HG03066 (cell line): ENCODE measurements around the gene TSPAN31.
"Not testable (repeated sequence)": the region's sequence is repeated elsewhere in the genome, so short reads cannot be mapped to it uniquely, and the experiment has no call there.

ENCODE experiments used
- ATAC-seq: cut with Tn5 transposase; IDR thresholded peaks from one replicate; pipeline ENCODE4 v1.9.1; 2021; ENCODE audit warnings: low read depth; ENCODE audit not compliant: unreplicated experiment

The TSPAN31 gene

DNA sequence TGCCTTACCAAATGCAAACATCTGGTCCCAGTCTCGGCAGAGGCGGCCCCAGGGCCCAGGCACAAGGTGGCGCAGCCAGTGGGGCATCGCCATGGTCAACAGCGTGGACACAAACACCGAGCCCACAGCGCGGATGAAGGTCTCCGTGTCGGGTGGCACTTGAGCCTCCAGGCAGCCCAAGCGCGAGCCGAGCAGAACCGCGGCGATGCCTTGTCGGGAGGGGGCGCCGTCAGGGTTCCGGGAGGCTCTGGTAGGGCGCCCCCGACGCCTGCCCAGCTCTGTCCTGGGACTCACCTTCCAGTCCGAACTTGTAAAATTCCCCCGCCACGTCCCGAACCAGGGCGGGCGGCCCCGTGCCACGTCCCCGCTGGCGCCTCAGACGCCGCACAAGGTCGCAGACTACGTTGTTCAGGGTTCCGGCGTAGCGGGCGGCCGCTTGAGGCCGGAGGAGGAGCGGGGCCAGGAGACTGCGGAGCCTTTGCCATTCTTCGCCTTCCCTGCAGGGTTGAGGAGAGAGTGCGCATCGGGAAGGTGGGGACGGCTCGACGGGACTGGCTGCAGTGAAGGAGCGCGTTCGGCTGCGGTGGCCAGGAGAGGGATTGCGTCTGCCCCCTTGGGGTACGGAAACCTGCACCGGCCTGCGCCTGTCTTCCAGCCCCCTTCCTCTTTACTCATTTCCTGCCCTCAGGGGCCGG, 20.3 kb downstream of the TSPAN31 start:
- ATAC-seq = peak; percentile 46

DNA sequence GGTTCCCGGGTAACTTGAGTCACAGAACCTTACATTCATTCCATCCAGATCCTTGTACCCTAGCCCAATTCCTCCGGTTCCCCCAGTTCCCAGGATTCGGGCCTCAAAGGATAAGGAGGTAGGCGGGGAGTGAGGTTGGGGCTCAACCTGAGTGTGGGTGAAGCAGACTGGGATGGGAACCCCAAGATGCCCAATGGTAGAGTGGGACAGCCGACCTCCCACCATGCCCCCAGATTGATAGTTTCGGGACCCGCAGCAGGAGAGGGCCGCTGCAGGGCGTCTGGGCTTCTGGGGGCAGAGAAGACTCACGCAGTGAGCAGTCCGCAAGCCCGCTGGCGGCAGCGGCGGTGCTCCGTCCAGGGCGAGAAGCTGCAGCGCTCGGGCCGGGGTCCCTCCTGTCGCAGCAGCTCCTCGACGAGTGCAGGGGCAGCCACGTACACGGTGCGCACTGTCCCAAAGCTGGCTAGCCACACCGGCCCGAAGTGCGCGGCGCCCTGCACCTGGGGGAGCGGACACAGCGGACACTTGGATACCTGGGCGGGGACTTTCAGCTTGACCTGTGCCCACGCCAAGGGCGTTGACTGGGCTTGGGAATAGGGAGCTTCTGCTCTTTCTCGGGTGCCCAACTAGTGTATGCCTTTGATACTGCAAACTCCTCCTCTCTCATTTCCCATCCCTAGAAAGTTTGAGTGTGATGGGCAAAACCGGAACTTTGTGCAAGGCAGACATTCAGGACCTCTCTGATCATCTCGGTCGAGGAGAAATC, 21.0 kb downstream of the TSPAN31 start:
- ATAC-seq = no peak

GRCh38 chr12:57766464-57767304, 21.8 kb downstream of the TSPAN31 start, which contains the start of gene CYP27B1:
CYP27B1 (minus strand) TSS chr12:57767078; CDS start chr12:57767041, 37 bp downstream.
- no peak for ATAC-seq

DNA sequence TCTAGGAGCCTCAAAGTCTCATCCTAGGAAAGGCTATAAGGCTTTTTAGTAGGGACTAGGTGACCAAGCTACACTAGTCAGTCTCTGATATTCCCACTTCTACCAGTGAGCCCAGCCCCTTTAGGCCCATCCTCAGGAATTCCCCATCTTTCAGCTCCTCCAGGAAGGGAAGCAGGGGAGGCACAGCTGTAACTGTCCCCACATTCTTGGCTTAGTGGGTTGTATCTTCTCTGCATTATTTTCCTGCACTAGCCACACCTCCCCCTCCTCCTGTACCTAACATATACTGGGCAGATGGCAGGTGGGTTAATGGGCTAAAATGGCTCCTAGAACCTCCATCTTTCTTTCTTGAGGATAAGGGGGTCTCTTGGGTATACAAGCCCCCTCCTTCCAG, 22.5 kb downstream of the TSPAN31 start:
- no peak for ATAC-seq

DNA sequence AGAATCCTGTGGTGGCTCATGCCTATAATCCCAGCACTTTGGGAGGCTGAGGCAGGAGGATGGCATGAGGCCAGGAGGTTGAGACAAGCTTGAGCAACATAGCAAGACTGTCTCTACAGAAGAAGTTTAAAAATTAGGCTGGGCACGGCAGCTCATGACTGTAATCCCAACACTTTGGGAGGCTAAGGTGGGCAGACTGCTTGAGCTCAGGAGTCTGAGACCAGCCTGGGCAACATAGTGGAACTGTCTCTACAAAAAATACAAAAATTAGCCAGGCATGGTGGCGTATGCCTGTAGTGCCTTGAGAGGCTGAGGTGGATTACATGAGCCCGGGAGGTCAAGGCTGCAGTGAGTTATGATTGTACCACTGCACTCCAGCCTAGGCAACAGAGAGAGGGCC, 23.0 kb downstream of the TSPAN31 start:
- ATAC-seq = no peak

DNA sequence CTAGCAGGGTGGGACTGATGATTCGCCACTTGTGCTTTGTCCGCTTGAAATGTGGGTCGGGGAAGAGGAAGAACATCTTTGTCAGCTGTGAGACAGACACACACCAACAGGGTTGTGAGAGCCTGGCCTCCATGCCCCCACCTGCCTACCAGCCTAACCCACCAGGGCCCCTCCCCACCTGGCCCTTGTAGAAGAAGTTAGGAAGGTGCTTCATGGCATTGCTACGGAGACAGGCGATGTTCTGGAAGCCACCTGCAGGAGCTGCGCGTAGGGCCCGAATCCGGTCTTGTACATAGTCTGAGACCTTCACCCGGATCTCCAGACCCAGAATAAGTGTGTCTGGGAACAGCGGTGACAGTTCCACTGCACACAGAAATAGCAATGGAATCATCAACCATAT, 24.8 kb downstream of the TSPAN31 start:
- no peak for ATAC-seq

GRCh38 chr12:57770734-57771133, 25.9 kb downstream of the TSPAN31 start:
- no peak for ATAC-seq

DNA sequence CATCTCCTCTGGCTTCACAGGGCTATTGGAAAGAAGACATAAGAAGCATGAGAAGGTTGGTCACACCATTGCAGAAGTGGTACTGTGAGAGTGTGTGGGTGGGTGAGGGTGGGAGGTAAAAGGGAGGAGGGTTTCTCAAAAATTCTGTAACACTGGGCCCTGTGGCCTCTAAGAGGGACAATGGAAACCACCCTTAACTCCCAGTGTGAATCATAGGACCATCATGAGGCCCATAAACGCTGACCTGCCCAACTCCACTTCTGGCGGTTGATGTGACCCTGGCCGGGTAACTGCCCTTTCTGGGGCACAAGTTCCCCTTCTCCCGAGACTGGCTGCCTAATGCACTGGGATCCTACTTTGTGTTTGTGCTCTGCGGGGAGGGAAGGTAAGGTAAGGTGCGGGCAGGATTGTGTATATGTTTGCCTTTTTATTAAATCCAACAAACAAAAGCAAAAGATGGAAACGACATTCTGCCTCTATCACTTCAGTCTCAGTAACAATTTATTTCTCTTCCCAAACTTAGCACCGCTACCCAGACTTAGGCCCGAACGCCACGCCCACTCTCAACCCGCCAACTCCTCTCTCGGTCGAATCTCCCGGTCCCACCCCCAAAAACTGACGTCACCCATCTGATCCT, 26.5 kb downstream of the TSPAN31 start:
- ATAC-seq = peak; percentile 70

- ATAC-seq = peak; percentile 78
Observed at GRCh38 chr12:57771873-57772428, 27.1 kb downstream of the TSPAN31 start, which contains the start of gene METTL1. METTL1 (minus strand) TSS chr12:57772105; CDS start chr12:57772083, 22 bp downstream.

DNA sequence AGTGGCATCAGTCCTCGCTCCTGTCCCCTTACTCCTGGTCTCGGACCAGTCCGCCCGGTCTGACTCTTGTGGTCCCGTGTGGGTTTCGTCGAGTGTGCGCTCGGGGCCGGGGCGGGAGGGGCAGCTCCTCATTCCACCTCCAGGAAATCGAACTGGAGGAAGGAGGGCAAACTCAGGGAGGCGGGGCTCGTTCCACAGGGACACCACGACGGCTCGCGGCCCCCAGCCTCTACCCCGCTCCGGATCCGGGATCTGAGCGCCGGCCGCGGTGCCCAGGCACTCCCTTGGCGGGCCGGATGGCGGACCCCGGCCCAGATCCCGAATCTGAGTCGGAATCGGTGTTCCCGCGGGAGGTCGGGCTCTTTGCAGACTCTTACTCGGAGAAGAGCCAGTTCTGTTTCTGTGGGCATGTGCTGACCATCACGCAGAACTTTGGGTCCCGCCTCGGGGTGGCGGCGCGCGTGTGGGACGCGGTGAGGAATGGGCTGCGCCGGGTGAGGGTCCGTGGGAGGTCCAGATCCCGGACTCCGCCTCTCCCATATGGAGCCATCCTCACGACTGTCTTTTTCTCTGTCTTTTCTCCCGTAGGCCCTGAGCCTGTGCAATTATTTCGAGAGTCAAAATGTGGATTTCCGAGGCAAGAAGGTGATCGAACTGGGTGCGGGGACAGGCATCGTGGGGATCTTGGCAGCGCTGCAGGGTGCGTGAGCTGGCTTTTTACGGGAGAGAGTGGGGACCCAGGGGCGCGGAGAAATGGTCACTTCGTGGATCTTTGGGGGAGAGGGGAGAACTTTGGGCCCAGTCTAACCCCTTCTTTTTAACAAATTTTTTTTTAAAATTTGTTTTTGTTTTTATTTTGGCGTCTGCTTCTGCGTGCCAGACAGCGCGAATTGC, 27.8 kb downstream of the TSPAN31 start, which contains the start of gene EEF1AKMT3:
EEF1AKMT3 (plus strand) TSS at position 186 of the 894 bp plus-strand sequence; CDS start at position 297, 111 bp downstream.
- peak; percentile 24 for ATAC-seq

DNA sequence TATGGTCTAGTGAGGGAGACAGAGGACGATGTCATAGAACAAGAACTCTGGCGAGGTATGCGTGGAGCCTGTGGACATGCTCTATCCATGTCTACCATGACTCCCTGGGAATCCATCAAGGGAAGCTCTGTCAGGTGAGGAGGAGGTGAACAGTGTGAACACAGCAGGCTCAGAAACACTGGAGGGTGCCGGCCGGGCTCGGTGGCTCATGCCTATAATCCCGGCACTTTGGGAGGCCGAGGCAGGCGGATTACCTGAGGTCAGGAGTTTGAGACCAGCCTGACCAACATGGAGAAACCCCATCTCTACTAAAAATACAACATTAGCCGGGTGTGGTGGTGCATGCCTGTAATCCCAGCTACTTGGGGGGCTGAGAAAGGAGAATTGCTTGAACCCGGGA, 29.8 kb downstream of the TSPAN31 start:
- ATAC-seq = not testable (repeated sequence)

DNA sequence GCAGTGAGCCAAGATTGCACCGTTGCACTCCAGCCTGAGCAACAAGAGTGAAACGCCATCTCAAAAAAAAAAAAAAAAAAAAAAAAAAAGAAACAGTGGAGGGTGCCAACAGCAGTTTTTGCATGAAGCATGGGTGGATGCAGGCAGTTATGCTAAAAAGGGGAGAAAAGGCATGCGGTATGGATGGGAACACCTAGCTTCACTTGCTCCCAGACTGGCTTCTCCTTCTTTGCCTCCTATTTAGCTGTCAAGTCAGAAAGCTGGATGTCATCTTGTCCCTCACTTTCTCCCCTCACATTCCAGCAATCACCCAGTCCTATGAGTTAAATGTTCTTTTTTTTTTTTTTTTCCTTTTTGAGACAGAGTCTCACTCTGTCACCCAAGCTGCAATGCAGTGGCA, 30.2 kb downstream of the TSPAN31 start:
- no peak for ATAC-seq

GRCh38 chr12:57775563-57776246, 30.9 kb downstream of the TSPAN31 start:
- ATAC-seq = no peak

- no peak for ATAC-seq
Observed at GRCh38 chr12:57776247-57776587, 31.4 kb downstream of the TSPAN31 start.

- ATAC-seq = no peak
Observed at GRCh38 chr12:57777367-57777766, 32.5 kb downstream of the TSPAN31 start.

GRCh38 chr12:57777911-57778310, 33.1 kb downstream of the TSPAN31 start:
- ATAC-seq = no peak

- ATAC-seq = no peak
Observed at GRCh38 chr12:57779736-57780135, 34.9 kb downstream of the TSPAN31 start.

- no peak for ATAC-seq
Observed at GRCh38 chr12:57780284-57780897, 35.6 kb downstream of the TSPAN31 start.
